Gastroesophageal sphincter (tissue), 4 donors: ENCODE measurements around the gene CABP2. TPM values are rescaled to one million over a fixed set of nuclear protein-coding genes. Genes with fewer than 3 reads are reported as not detected.

ENCODE experiments used
- ATAC-seq: fragments of 150-250 bp; one replicate; pipeline ENCODE4 v1.9.1; 2016; ENCODE audit warnings: mild to moderate bottlenecking, moderate library complexity
- H3K27ac ChIP-seq, 4 donors: fragments of 200-600 bp; sonication (generic) in 3 of 4; 1 replicate in 3 of 4; 2 replicates in 1 of 4; pipeline ENCODE4 v1.5.1; 2016 to 2019
- H3K27me3 ChIP-seq: fragments of 200-600 bp; sonication (generic); one replicate; pipeline ENCODE4 v1.5.1; 2019
- H3K36me3 ChIP-seq, 2 donors: fragments of 200-600 bp; sonication (generic); one replicate each; pipeline ENCODE4 v1.5.1; 2019; ENCODE audit warnings: control low read depth in 1 of 2
- H3K4me1 ChIP-seq, 3 donors: fragments of 200-600 bp; sonication (generic); 1 replicate in 2 of 3; 2 replicates in 1 of 3; pipeline ENCODE4 v1.5.1; 2016 to 2019; ENCODE audit warnings: control low read depth in 2 of 3
- H3K4me3 ChIP-seq, 2 donors: fragments of 200-600 bp; sonication (generic); one replicate each; pipeline ENCODE4 v1.5.1; 2019; ENCODE audit warnings: mild to moderate bottlenecking in 1 of 2, moderate library complexity in 1 of 2
- H3K9me3 ChIP-seq, 3 donors: fragments of 200-600 bp; sonication (generic); one replicate each; pipeline ENCODE4 v1.5.1; 2017 to 2019; ENCODE audit warnings: control low read depth in 2 of 3
- EP300 ChIP-seq: sonication (generic); formaldehyde crosslinking; IDR thresholded peaks from one replicate; pipeline ENCODE4 v1.6.1; 2017; ENCODE audit warnings: antibody characterized with exemption, mild to moderate bottlenecking
- POLR2A ChIP-seq, 2 donors: fragments of 450-650 bp; IDR thresholded peaks; one replicate each; pipeline ENCODE4 v1.6.1; 2017; ENCODE audit warnings: antibody characterized with exemption in 2 of 2, mild to moderate bottlenecking in 2 of 2, moderate library complexity in 1 of 2
- POLR2AphosphoS5 ChIP-seq: sonication (generic); formaldehyde crosslinking; IDR thresholded peaks from one replicate; pipeline ENCODE4 v1.6.1; 2017; ENCODE audit warnings: antibody characterized with exemption
- WGBS, 2 donors: methylation state at CpG; one replicate each; pipeline ENCODE4 v1.1.5; 2018; ENCODE audit warnings: low coverage in 1 of 2; 5-methylcytosine and 5-hydroxymethylcytosine counted together
- total RNA-seq, 4 donors: library from RNA; depleted of rRNA; stranded (reverse); fragments of >200 nt; gene quantifications; one replicate each; pipeline ENCODE4 v1.1.0, GENCODE V29; 2016
- TF ChIP-seq, protein P1 (sequence below), 4 experiments: fragments of 200-600 bp in 2 of 4; fragments of 450-650 bp in 2 of 4; sonication (generic) in 1 of 4; IDR thresholded peaks; one replicate each; pipeline ENCODE4 v1.5.1; 2017 to 2019; ENCODE audit warnings: antibody characterized with exemption in 4 of 4, mild to moderate bottlenecking in 2 of 4, moderate library complexity in 2 of 4

Gene CABP2
- total RNA-seq, 4 donors from 2014 or later, result not detected

DNA sequence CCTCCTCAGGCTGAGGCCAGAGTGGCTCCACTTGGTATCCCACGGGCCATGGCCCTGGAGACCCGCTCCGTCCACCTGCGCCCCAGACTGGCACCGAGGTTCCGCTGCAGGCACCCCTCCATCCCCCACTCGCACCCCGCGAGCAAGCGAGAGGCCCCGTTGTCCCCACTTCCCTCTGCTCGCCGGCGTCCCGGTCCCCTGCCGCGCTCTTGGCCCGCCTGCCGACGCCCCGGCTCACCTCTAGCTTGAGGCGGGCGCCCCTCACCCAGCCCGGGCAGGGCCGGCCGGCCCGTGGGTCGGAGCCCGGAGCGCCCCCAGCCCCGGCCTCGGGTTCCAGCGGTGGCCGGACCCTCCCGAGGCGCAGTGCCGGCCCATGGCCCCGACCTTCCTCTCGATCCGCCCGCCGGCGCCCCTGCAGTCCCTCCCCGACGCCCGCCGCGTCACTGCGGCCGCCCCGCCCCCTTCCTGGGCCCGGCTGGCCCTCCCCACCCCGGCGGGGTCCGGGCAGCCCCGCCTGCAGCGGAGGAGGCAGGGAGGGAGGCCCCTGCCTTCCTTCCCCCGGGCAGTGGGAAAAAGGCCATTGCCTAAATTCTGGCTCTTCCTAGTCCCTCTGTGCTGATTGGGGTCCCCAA lies 18.2 kb downstream of the CABP2 start, which contains the start of gene PITPNM1:
TSS of gene PITPNM1 (minus strand) at position 414 of the 632 bp plus-strand sequence. CDS start 1,183 bp downstream, outside the sequence.
- peaks cover 0 to 58% (median 34%) of the 10 kb centered on the region in 3 donors for H3K4me1 ChIP-seq
- peak; percentile 4 for ATAC-seq
- H3K4me3 ChIP-seq, result peak within 1 kb of the TSS; percentile 45 to 67
- peaks cover 32% of the 10 kb centered on the region for H3K27me3 ChIP-seq
- H3K27ac ChIP-seq, result peak within 1 kb of the TSS; percentile 60 to 100 (median 96)
- peaks cover 0 to 24% of the 10 kb centered on the region in 2 donors for H3K36me3 ChIP-seq
- TF ChIP-seq POLR2AphosphoS5 (no peak), POLR2A (IDR thresholded peaks at IDR 0.05) (peak; percentile 29 to 32)
- WGBS, 2 donors, result no CpG with 5 or more reads among the region's 58 CpGs
- no peaks in the 10 kb centered on the region for H3K9me3 ChIP-seq

DNA sequence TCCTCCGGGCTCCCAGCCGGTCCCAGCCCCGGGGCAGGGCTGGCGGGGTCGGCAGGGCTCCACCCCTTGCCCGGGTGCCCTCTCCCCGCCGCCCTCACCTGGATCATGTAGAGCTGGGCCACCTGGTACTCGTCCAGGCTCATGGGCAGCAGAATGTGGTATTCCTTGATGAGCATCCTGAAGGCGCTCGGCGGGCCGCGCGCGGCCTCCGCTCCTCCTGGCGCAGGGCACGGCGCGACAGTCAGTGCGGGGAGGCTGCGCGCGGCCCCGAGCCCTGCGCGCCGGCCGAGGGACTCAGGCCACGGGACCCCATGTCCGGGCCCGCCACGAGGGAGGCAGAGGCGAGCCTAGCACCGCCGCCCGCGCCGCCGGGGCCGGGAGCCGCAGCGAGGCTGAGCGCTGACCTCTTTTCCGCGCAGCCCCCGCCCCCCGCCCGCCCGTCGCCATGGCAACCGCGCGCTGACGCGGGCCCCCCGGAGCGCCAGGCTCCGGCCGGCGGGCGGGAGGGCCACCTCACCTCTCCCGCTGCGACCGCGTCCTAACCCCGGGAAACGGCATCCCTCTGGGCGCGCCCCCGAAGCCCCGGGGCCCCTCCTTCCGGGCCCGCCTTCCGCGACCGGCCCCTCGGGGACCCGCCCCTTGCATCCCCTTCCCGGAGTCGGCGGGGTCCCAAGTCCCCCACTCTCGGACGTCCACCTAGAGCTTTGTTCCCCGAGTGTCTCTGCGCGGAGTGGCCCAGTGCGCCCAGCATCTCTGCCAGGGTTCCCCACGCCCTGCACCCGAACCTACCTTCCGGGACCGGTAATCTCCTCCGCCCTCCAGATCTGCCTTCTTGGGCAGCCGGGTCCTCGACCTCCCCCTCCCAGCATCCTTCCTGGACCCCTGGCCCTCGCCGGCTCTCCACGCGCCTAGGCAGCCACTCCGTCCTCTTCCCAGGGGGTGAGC lies 19.0 kb downstream of the CABP2 start:
- peaks cover 0 to 29% of the 10 kb centered on the region in 2 donors for H3K36me3 ChIP-seq
- no peak for ATAC-seq
- H3K9me3 ChIP-seq, result no peaks in the 10 kb centered on the region
- no peak for TF ChIP-seq POLR2A (IDR thresholded peaks at IDR 0.05)
- no peak for TF ChIP-seq EP300
- TF ChIP-seq, protein P1, sequence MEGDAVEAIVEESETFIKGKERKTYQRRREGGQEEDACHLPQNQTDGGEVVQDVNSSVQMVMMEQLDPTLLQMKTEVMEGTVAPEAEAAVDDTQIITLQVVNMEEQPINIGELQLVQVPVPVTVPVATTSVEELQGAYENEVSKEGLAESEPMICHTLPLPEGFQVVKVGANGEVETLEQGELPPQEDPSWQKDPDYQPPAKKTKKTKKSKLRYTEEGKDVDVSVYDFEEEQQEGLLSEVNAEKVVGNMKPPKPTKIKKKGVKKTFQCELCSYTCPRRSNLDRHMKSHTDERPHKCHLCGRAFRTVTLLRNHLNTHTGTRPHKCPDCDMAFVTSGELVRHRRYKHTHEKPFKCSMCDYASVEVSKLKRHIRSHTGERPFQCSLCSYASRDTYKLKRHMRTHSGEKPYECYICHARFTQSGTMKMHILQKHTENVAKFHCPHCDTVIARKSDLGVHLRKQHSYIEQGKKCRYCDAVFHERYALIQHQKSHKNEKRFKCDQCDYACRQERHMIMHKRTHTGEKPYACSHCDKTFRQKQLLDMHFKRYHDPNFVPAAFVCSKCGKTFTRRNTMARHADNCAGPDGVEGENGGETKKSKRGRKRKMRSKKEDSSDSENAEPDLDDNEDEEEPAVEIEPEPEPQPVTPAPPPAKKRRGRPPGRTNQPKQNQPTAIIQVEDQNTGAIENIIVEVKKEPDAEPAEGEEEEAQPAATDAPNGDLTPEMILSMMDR (IDR thresholded peaks at IDR 0.05), result no peak
- no peak for TF ChIP-seq POLR2AphosphoS5
- WGBS, 2 donors, result 0 to 3% methylated on average over 5 to 12 of the region's 101 CpGs
- H3K27ac ChIP-seq, result peak overlapping the region; percentile 60 to 100 (median 96)
- H3K27me3 ChIP-seq, result peaks cover 32% of the 10 kb centered on the region
- H3K4me3 ChIP-seq, result peak overlapping the region; percentile 45 to 67
- peaks cover 0 to 57% (median 34%) of the 10 kb centered on the region in 3 donors for H3K4me1 ChIP-seq

- 62 to 83% methylated on average over 4 to 8 of the region's 19 CpGs for WGBS, 2 donors
Measured at GRCh38 chr11:67503119-67504004, 19.9 kb downstream of the CABP2 start.

GRCh38 chr11:67502328-67502979 lies 20.8 kb downstream of the CABP2 start:
- Histone ChIP-seq H3K9me3 (no peaks in the 10 kb centered on the region), H3K4me3 (no peak overlapping the region), H3K36me3 (peaks cover 0 to 44% of the 10 kb centered on the region in 2 donors), H3K27ac (no peak overlapping the region), H3K27me3 (peaks cover 32% of the 10 kb centered on the region), H3K4me1 (peaks cover 0 to 46% (median 27%) of the 10 kb centered on the region in 3 donors)
- no CpG with 5 or more reads among the region's 18 CpGs for WGBS, 2 donors
- TF ChIP-seq EP300, result no peak
- no peak for TF ChIP-seq POLR2A (IDR thresholded peaks at IDR 0.05)
- no peak for ATAC-seq

More at GRCh38 chr11:67503119-67504004, 19.9 kb downstream of the CABP2 start:
- H3K27ac ChIP-seq, result peak overlapping the region in 1 of 4 donors; percentile 98
- peak overlapping the region in 1 of 2 donors; percentile 67 for H3K4me3 ChIP-seq
- TF ChIP-seq POLR2AphosphoS5 (no peak), EP300 (no peak), POLR2A (IDR thresholded peaks at IDR 0.05) (no peak)
- TF ChIP-seq, protein P1 (IDR thresholded peaks at IDR 0.05), result no peak
- peaks cover 0 to 50% (median 30%) of the 10 kb centered on the region in 3 donors for H3K4me1 ChIP-seq
- no peaks in the 10 kb centered on the region for H3K9me3 ChIP-seq
- H3K36me3 ChIP-seq, result peaks cover 0 to 35% of the 10 kb centered on the region in 2 donors
- ATAC-seq, result no peak
- H3K27me3 ChIP-seq, result peaks cover 32% of the 10 kb centered on the region

DNA sequence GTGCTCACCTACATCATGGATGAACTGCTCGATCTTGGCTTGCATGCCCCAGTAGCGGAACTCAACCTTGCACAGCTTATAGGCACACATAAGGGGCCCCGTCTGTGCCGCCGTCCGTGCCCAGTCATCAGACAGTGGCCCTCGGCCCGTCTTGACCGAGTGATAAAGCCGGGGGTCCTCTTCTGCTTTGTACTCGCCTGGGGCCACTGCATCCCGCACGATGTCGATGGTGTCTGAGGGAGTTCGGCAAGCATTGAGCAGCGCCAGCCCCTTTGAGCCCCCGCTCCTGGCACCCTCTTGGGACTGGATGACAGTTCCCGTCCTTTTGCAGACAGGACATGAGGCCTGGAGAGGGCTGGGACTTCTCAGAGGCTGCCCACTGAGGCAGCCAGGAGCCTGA lies 21.4 kb downstream of the CABP2 start:
- Histone ChIP-seq H3K4me1 (peaks cover 0 to 40% (median 21%) of the 10 kb centered on the region in 3 donors), H3K9me3 (no peaks in the 10 kb centered on the region), H3K27ac (no peak overlapping the region), H3K36me3 (peaks cover 0 to 49% of the 10 kb centered on the region in 2 donors), H3K27me3 (peaks cover 32% of the 10 kb centered on the region), H3K4me3 (no peak overlapping the region)
- TF ChIP-seq, protein P1 (IDR thresholded peaks at IDR 0.05), result no peak
- TF ChIP-seq POLR2AphosphoS5 (no peak), EP300 (no peak), POLR2A (IDR thresholded peaks at IDR 0.05) (no peak)
- WGBS, 2 donors, result no CpG with 5 or more reads among the region's 18 CpGs
- no peak for ATAC-seq
